H1 (cell line): ENCODE measurements around the gene CD163. TPM values are rescaled to one million over a fixed set of nuclear protein-coding genes. Genes with fewer than 3 reads are reported as not detected.

Source experiments
- CTCF ChIA-PET: fragments of 300-600 bp; sonication (Branson Sonifier 250); formaldehyde crosslinking; loops from one replicate; lab custom pipeline; 2021; ENCODE audit not compliant: partially characterized antibody; lab: Charles Lee
- POLR2A ChIA-PET: fragments of 300-600 bp; sonication (Branson Sonifier 250); formaldehyde crosslinking; loops from one replicate; lab custom pipeline; 2021; ENCODE audit warnings: inconsistent platforms; ENCODE audit not compliant: partially characterized antibody; lab: Charles Lee
- DNase-seq, 2 experiments: peaks; one replicate each; pipeline versions ENCODE4 v3.0.0 to v3.0.0-alpha.2; 2010 to 2022; ENCODE audit warnings: low spot score in 2 of 2, low read depth in 1 of 2, mixed read lengths in 1 of 2
- FAIRE-seq: peaks from 2 replicates; lab custom pipeline; 2011; peaks lifted over from hg19 to GRCh38; lab: Jason Lieb, UNC
- H2AFZ ChIP-seq: 2 replicates; pipeline ENCODE4 v1.8.1; 2012; ENCODE audit warnings: low read length, inconsistent platforms
- H2AK5ac ChIP-seq: 2 replicates; pipeline ENCODE4 v1.6.1; 2013; ENCODE audit warnings: low read depth, low read length
- H2BK120ac ChIP-seq: replicated peaks from 2 replicates; pipeline ENCODE3; 2013; ENCODE audit warnings: low read depth, low read length, inconsistent platforms
- H2BK12ac ChIP-seq: 2 replicates; pipeline ENCODE4 v1.6.1; 2013; ENCODE audit warnings: low read depth, low read length
- H2BK15ac ChIP-seq: 2 replicates; pipeline ENCODE4 v1.6.1; 2013; ENCODE audit warnings: low read length
- H2BK20ac ChIP-seq: 2 replicates; pipeline ENCODE4 v1.6.1; 2013; ENCODE audit warnings: low read length
- H2BK5ac ChIP-seq: 2 replicates; pipeline ENCODE4 v1.6.1; 2013; ENCODE audit warnings: low read depth, low read length
- H3K14ac ChIP-seq: 2 replicates; pipeline ENCODE4 v1.6.1; 2013; ENCODE audit warnings: inconsistent platforms; ENCODE audit not compliant: insufficient read length
- H3K18ac ChIP-seq: 2 replicates; pipeline ENCODE4 v1.6.1; 2013; ENCODE audit warnings: low read length; ENCODE audit errors: extremely low read depth
- H3K23ac ChIP-seq: 2 replicates; pipeline ENCODE4 v1.6.1; 2013; ENCODE audit warnings: inconsistent platforms; ENCODE audit not compliant: insufficient read length
- H3K23me2 ChIP-seq: 2 replicates; pipeline ENCODE4 v1.6.1; 2013; ENCODE audit warnings: low read depth, low read length
- H3K27ac ChIP-seq: 2 replicates; pipeline ENCODE4 v1.6.1; 2011; ENCODE audit warnings: low read depth, low read length, inconsistent platforms
- H3K27me3 ChIP-seq, 4 experiments: replicated peaks in 1 of 4; 1 replicate in 1 of 4; 2 replicates in 3 of 4; pipeline versions ENCODE4 v1.6.1 to v1.8.1; 2011 to 2013; ENCODE audit warnings: low read length in 3 of 4, mild to moderate bottlenecking in 3 of 4, inconsistent platforms in 2 of 4, mixed read lengths in 2 of 4, moderate library complexity in 1 of 4; ENCODE audit not compliant: control insufficient read depth in 3 of 4, insufficient read depth in 3 of 4; ENCODE audit errors: extremely low read depth in 1 of 4
- H3K36me3 ChIP-seq, 4 experiments: 2 replicates each; pipeline versions ENCODE4 v1.6.1 to v1.8.1; 2011 to 2013; ENCODE audit warnings: mild to moderate bottlenecking in 4 of 4, low read length in 3 of 4, moderate library complexity in 2 of 4, control low read depth in 1 of 4, inconsistent platforms in 1 of 4; ENCODE audit not compliant: insufficient read depth in 4 of 4, control insufficient read depth in 2 of 4
- H3K4ac ChIP-seq: replicated peaks from 2 replicates; pipeline ENCODE3; 2013; ENCODE audit warnings: low read length, low read depth, mixed read lengths, inconsistent platforms; ENCODE audit not compliant: insufficient read length
- H3K4me1 ChIP-seq, 4 experiments: replicated peaks in 1 of 4; 1 replicate in 1 of 4; 2 replicates in 3 of 4; pipeline versions ENCODE4 v1.6.1 to v1.8.1; 2011 to 2013; ENCODE audit warnings: low read length in 3 of 4, inconsistent platforms in 2 of 4, mixed read lengths in 1 of 4; ENCODE audit not compliant: insufficient read depth in 4 of 4, control insufficient read depth in 3 of 4
- H3K4me2 ChIP-seq, 2 experiments: 2 replicates each; pipeline versions ENCODE4 v1.6.1 to v1.8.1; 2011 to 2013; ENCODE audit warnings: low read depth in 2 of 2, low read length in 2 of 2, control low read depth in 1 of 2, inconsistent platforms in 1 of 2, mild to moderate bottlenecking in 1 of 2; ENCODE audit not compliant: insufficient read depth in 1 of 2
- H3K4me3 ChIP-seq, 4 experiments: fragments of 200-600, 300-600 bp in 1 of 4; sonication (generic), shearing (Covaris generic), sonication (Bioruptor Twin) in 1 of 4; 2 replicates each; pipeline versions ENCODE4 v1.5.1 to v1.8.1; 2011 to 2016; ENCODE audit warnings: low read length in 4 of 4, low read depth in 3 of 4, control low read depth in 2 of 4, inconsistent platforms in 2 of 4, mild to moderate bottlenecking in 2 of 4, mixed read lengths in 1 of 4, moderate library complexity in 1 of 4; ENCODE audit not compliant: insufficient read depth in 2 of 4; ENCODE audit errors: extremely low read depth in 1 of 4
- H3K56ac ChIP-seq: replicated peaks from 2 replicates; pipeline ENCODE3; 2013; ENCODE audit warnings: low read depth, mild to moderate bottlenecking, mixed read lengths, low read length, inconsistent platforms; ENCODE audit not compliant: insufficient read length
- H3K79me1 ChIP-seq: 2 replicates; pipeline ENCODE4 v1.6.1; 2013; ENCODE audit warnings: low read depth, low read length, control low read depth
- H3K79me2 ChIP-seq, 2 experiments: 2 replicates each; pipeline versions ENCODE4 v1.6.1 to v1.8.1; 2012 to 2013; ENCODE audit warnings: low read length in 2 of 2, mild to moderate bottlenecking in 2 of 2, inconsistent platforms in 1 of 2; ENCODE audit not compliant: insufficient read depth in 2 of 2, control insufficient read depth in 1 of 2
- H3K9ac ChIP-seq, 4 experiments: replicated peaks in 1 of 4; 1 replicate in 1 of 4; 2 replicates in 3 of 4; pipeline versions ENCODE4 v1.6.1 to v1.8.1; 2011 to 2013; ENCODE audit warnings: low read depth in 3 of 4, low read length in 3 of 4, control low read depth in 2 of 4, mild to moderate bottlenecking in 2 of 4, moderate library complexity in 2 of 4, inconsistent platforms in 1 of 4; ENCODE audit errors: extremely low read depth in 1 of 4
- H3K9me3 ChIP-seq, 2 experiments: 2 replicates each; pipeline versions ENCODE4 v1.6.1 to v1.8.1; 2012 to 2013; ENCODE audit warnings: mild to moderate bottlenecking in 2 of 2, moderate library complexity in 2 of 2, control low read depth in 1 of 2, inconsistent platforms in 1 of 2, low read depth in 1 of 2, low read length in 1 of 2, mixed read lengths in 1 of 2; ENCODE audit not compliant: insufficient read depth in 2 of 2
- H4K20me1 ChIP-seq, 2 experiments: replicated peaks in 1 of 2; 2 replicates each; pipeline versions ENCODE3 to v1.8.1; 2011 to 2013; ENCODE audit warnings: inconsistent platforms in 2 of 2, low read length in 2 of 2, mild to moderate bottlenecking in 1 of 2; ENCODE audit not compliant: insufficient read depth in 2 of 2, control insufficient read depth in 1 of 2
- H4K5ac ChIP-seq: 2 replicates; pipeline ENCODE4 v1.6.1; 2013; ENCODE audit warnings: low read length, low read depth, mixed read lengths, inconsistent platforms; ENCODE audit not compliant: insufficient read length
- H4K8ac ChIP-seq: 2 replicates; pipeline ENCODE4 v1.8.0; 2013; ENCODE audit warnings: mild to moderate bottlenecking, moderate library complexity, low read length, inconsistent platforms; ENCODE audit not compliant: insufficient read depth; ENCODE audit errors: extremely low read depth
- H4K91ac ChIP-seq: replicated peaks from 2 replicates; pipeline ENCODE3; 2013; ENCODE audit warnings: low read length, mixed read lengths, inconsistent platforms; ENCODE audit not compliant: insufficient read length
- NRF1 ChIP-seq: IDR thresholded peaks from 2 replicates; pipeline ENCODE4 v1.6.1; 2011; ENCODE audit warnings: mild to moderate bottlenecking, low read depth, low read length, improper control_type of control experiment
- WGBS, 2 experiments: shearing (Covaris generic) in 1 of 2; methylation state at CpG; one replicate each; pipeline versions ENCODE4 v1.1.6 to v1.1.7; 2013 to 2015; ENCODE audit warnings: low lambda C conversion rate in 2 of 2, mixed read lengths in 2 of 2, inconsistent platforms in 1 of 2, low coverage in 1 of 2, missing lambda C conversion rate in 1 of 2; ENCODE audit not compliant: insufficient replicate concordance in 2 of 2, insufficient coverage in 1 of 2, insufficient read length in 1 of 2; ENCODE audit errors: extremely low coverage in 1 of 2, missing lambda C conversion rate in 1 of 2; 5-methylcytosine and 5-hydroxymethylcytosine counted together
- polyA plus RNA-seq, 7 experiments: library from polyadenylated mRNA; depleted of rRNA in 3 of 7; stranded (reverse) in 5 of 7; unstranded in 2 of 7; fragments of >200 nt in 5 of 7; fragments of 200-250 nt in 2 of 7; gene quantifications; 1 replicate in 5 of 7; 2 replicates in 1 of 7; 4 replicates in 1 of 7; pipeline versions ENCODE4 v1.2.1 to v1.2.3, GENCODE V29; 2011 to 2013; ENCODE audit warnings: missing spikeins in 2 of 7, mixed read lengths in 2 of 7
- total RNA-seq: library from RNA; stranded (reverse); fragmentation: NEBNext Ultra II Directional; extraction: Animal tissue kit (Norgen Biotek cat#: 25700); gene quantifications from 2 replicates; pipeline ENCODE4 v1.2.1, GENCODE V29; 2021

Gene CD163
- total and polyA plus RNA-seq, 2 of the 8 experiments (the other 6 are each of a cell fraction or from before 2014, with no cell fraction given): 0.02 TPM; not detected in 1

DNA sequence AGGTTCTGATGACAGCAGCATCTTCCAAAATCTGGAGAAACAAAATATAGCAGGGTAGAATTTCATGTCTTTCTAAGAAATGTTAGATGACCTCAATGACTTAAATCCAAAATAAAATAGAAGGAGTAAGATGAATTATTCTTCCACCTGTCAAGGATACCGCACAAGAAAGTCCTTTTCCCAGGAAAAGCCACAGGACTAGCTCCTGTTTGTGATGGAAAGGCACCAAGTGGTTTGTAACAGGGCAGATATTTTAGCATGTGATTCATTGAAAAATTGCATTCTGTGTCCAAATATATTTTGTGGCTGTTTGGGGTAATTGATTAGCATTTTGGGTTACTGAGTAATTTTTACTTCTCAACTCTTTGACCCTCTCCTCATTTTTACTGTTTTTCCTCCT lies 62.4 kb downstream of the CD163 start:
- Histone ChIP-seq H3K23me2 (no peaks in the 10 kb centered on the region), H2AK5ac (no peak overlapping the region), H3K4ac (no peak overlapping the region), H3K27ac (no peak overlapping the region), H3K23ac (no peak overlapping the region), H2BK120ac (no peak overlapping the region), H3K27me3 (no peaks in the 10 kb centered on the region; a peak in 2 of 7 replicates), H4K20me1 (no peaks in the 10 kb centered on the region), H3K79me1 (no peaks in the 10 kb centered on the region), H3K56ac (no peak overlapping the region), H3K18ac (no peak overlapping the region), H4K91ac (no peak overlapping the region), H3K4me1 (0 out of 7 replicates have a peak, but pooled peaks cover 0 to 2% (median 0%) of the 10 kb centered on the region in 4 experiments), H3K4me2 (no peak overlapping the region), H3K9me3 (peaks cover 0 to 3% of the 10 kb centered on the region in 2 experiments; a peak in 1 of 4 replicates), H2BK20ac (no peak overlapping the region), H3K4me3 (no peak overlapping the region), H3K36me3 (no peaks in the 10 kb centered on the region), H2AFZ (no peak overlapping the region), H3K14ac (no peak overlapping the region), H4K8ac (no peak overlapping the region), H3K9ac (no peak overlapping the region), H2BK15ac (no peak overlapping the region), H2BK12ac (no peak overlapping the region), H2BK5ac (no peak overlapping the region), H3K79me2 (no peaks in the 10 kb centered on the region), H4K5ac (no peak overlapping the region)
- no peak for FAIRE-seq
- CTCF ChIA-PET: interaction anchor here (1.4 kb wide), 1 partner anchor 19 kb away, joined by 4 read pairs; no protein-coding TSS in a partner anchor
- WGBS, 2 experiments: 100% methylated on average over 1 of the region's 1 CpG; no CpG with 5 or more reads in 1 of the 2 experiments
- POLR2A ChIA-PET: no interaction called here
- no peak for DNase-seq
- no peak for TF ChIP-seq NRF1
